ENCODE measurements around the gene STARD13.
A peak's percentile ranks its signal among the peaks of the same experiment; 100 is the strongest.
"Not testable (repeated sequence)": the region's sequence is repeated elsewhere in the genome, so short reads cannot be mapped to it uniquely, and the experiment has no call there.

The STARD13 gene

DNA sequence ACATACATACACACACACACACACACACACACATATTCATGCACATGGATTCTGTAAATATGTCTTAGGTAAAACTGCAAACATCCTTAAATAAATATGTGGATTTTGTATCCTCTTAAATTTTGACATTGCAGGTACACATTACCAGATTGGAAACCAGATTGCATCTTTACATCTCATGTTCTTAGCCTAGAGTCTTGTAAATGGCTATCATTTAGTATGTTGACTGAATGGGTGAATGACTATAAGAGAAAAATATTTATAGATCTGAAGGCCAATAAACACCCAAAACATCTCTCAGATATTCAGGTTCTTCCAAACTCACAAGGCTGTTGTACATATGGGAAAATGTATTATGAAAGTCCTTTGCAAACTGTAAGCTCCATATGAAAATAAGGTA is 104.3 kb downstream of the STARD13 start:
- Mint-ChIP-seq H3K4me1 (peaks cover 81% of the 10 kb centered on the region), H3K4me3 (peak overlapping the region in 2 of 3 experiments; percentile 34 to 38), H3K27me3 (ENCODE audit: low read depth) (no peaks in the 10 kb centered on the region), H3K27ac (peak overlapping the region; percentile 75 to 99 (median 96)), H3K9me3 (no peaks in the 10 kb centered on the region), H3K36me3 (ENCODE audit: low read depth) (no peaks in the 10 kb centered on the region)
- TF ChIP-seq, protein P1, sequence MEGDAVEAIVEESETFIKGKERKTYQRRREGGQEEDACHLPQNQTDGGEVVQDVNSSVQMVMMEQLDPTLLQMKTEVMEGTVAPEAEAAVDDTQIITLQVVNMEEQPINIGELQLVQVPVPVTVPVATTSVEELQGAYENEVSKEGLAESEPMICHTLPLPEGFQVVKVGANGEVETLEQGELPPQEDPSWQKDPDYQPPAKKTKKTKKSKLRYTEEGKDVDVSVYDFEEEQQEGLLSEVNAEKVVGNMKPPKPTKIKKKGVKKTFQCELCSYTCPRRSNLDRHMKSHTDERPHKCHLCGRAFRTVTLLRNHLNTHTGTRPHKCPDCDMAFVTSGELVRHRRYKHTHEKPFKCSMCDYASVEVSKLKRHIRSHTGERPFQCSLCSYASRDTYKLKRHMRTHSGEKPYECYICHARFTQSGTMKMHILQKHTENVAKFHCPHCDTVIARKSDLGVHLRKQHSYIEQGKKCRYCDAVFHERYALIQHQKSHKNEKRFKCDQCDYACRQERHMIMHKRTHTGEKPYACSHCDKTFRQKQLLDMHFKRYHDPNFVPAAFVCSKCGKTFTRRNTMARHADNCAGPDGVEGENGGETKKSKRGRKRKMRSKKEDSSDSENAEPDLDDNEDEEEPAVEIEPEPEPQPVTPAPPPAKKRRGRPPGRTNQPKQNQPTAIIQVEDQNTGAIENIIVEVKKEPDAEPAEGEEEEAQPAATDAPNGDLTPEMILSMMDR (IDR thresholded peaks at IDR 0.05; ENCODE audit: unreplicated experiment in 3 of 3): no peak

- peaks cover 82% of the 10 kb centered on the region for H3K4me1 Mint-ChIP-seq
- H3K36me3 Mint-ChIP-seq (ENCODE audit: low read depth): no peaks in the 10 kb centered on the region
- TF ChIP-seq, protein P1 (IDR thresholded peaks at IDR 0.05; ENCODE audit: unreplicated experiment in 3 of 3): no peak
- no peaks in the 10 kb centered on the region for H3K9me3 Mint-ChIP-seq
- H3K27me3 Mint-ChIP-seq (ENCODE audit: low read depth): no peaks in the 10 kb centered on the region
- H3K27ac Mint-ChIP-seq: peak overlapping the region; percentile 75 to 99 (median 96)
- H3K4me3 Mint-ChIP-seq: peak overlapping the region in 2 of 3 experiments; percentile 42 to 49
These were observed 105.3 kb downstream of the STARD13 start for GRCh38 chr13:33180122-33180804.

DNA sequence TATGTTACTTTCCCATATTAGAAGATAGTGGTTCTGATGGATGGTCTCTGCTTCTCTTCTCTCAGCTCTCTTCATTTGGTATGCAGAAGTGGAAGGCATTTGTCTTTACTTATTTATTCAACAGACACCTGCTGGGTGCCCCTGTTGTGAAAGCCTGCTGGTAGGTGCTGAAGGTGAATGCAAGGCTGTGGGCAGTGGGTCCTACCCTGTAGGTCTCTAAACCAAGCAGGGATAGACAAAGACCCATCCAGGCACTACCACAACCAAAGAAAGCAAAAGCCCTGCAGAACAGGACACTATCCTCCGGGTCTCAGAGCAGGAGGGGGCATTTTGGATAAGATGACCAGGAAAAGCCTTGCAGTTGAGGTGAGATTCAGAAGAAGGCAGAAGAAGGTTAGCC is 106.1 kb downstream of the STARD13 start:
- Mint-ChIP-seq H3K4me1 (peaks cover 87% of the 10 kb centered on the region), H3K27me3 (ENCODE audit: low read depth) (no peaks in the 10 kb centered on the region), H3K4me3 (no peak overlapping the region), H3K27ac (peak overlapping the region; percentile 75 to 99 (median 96)), H3K9me3 (no peaks in the 10 kb centered on the region), H3K36me3 (ENCODE audit: low read depth) (no peaks in the 10 kb centered on the region)
- TF ChIP-seq, protein P1 (IDR thresholded peaks at IDR 0.05; ENCODE audit: unreplicated experiment in 3 of 3): no peak

GRCh38 chr13:33178209-33178840 is 107.2 kb downstream of the STARD13 start:
- peak overlapping the region; percentile 76 to 96 (median 81) for H3K27ac Mint-ChIP-seq
- no peaks in the 10 kb centered on the region for H3K9me3 Mint-ChIP-seq
- no peaks in the 10 kb centered on the region for H3K36me3 Mint-ChIP-seq (ENCODE audit: low read depth)
- TF ChIP-seq, protein P1 (IDR thresholded peaks at IDR 0.05; ENCODE audit: unreplicated experiment in 3 of 3): no peak
- H3K4me1 Mint-ChIP-seq: peaks cover 79% of the 10 kb centered on the region
- H3K27me3 Mint-ChIP-seq (ENCODE audit: low read depth): no peaks in the 10 kb centered on the region
- H3K4me3 Mint-ChIP-seq: no peak overlapping the region

- Mint-ChIP-seq H3K27ac (peak overlapping the region; percentile 54 to 96 (median 77)), H3K4me1 (peaks cover 79% of the 10 kb centered on the region)
- H3K4me3 Mint-ChIP-seq; H3K9me3 Mint-ChIP-seq; H3K27me3 Mint-ChIP-seq (ENCODE audit: low read depth); H3K36me3 Mint-ChIP-seq (ENCODE audit: low read depth): not testable (repeated sequence)
These were observed 108.0 kb downstream of the STARD13 start for GRCh38 chr13:33177340-33178208.

GRCh38 chr13:33176526-33176925 is 109.0 kb downstream of the STARD13 start:
- peak overlapping the region in 1 of 3 experiments; percentile 52 for H3K27ac Mint-ChIP-seq
- TF ChIP-seq, protein P1 (IDR thresholded peaks at IDR 0.05; ENCODE audit: unreplicated experiment in 3 of 3): no peak
- H3K36me3 Mint-ChIP-seq (ENCODE audit: low read depth): no peaks in the 10 kb centered on the region
- no peaks in the 10 kb centered on the region for H3K9me3 Mint-ChIP-seq
- no peaks in the 10 kb centered on the region for H3K27me3 Mint-ChIP-seq (ENCODE audit: low read depth)
- H3K4me1 Mint-ChIP-seq: peaks cover 75% of the 10 kb centered on the region
- no peak overlapping the region for H3K4me3 Mint-ChIP-seq
